WTC11 (cell line): Measurements from ENCODE around the gene PCDH9.

Source experiments
- RELA ChIP-seq: sonication (generic); formaldehyde crosslinking; IDR thresholded peaks from 2 replicates; pipeline ENCODE4 v1.8.1; 2022; ENCODE audit warnings: missing genetic modification reagents, mild to moderate bottlenecking, borderline replicate concordance
- TF ChIP-seq, protein P1 (sequence below): fragments of 200-600 bp; IDR thresholded peaks from 2 replicates; pipeline ENCODE4 v1.8.0; 2022; ENCODE audit warnings: antibody characterized with exemption
- TF ChIP-seq, protein P2 (sequence below): sonication (generic); formaldehyde crosslinking; IDR thresholded peaks from 2 replicates; pipeline ENCODE4 v1.8.1; 2022; ENCODE audit warnings: mild to moderate bottlenecking, missing genetic modification reagents, moderate library complexity, borderline replicate concordance
- TF ChIP-seq, protein P3 (sequence below): sonication (generic); formaldehyde crosslinking; IDR thresholded peaks from 2 replicates; pipeline ENCODE4 v1.8.1; 2023; ENCODE audit warnings: mild to moderate bottlenecking, moderate library complexity, missing genetic modification reagents

DNA sequence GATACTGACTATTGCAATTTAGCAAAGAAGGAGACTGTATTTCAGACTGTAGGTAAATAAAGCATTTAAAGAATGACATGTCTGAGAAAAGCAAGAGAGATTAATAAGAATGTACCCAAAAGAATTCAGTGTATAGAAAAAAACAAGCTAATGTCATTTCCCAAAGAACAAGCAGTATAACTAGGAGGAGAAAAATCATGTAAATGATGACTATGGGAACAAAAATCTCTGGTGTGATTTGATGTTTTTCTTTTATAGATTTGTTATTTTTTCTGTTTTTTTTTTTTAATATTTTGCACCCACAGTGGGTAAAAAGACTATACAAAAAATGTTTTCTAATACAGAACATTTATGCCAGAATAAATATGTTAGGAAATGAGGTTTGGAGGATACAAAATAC is 801.0 kb downstream of the PCDH9 start:
- no peak for TF ChIP-seq RELA (CRISPR knock-in tag)
- TF ChIP-seq, protein P1, sequence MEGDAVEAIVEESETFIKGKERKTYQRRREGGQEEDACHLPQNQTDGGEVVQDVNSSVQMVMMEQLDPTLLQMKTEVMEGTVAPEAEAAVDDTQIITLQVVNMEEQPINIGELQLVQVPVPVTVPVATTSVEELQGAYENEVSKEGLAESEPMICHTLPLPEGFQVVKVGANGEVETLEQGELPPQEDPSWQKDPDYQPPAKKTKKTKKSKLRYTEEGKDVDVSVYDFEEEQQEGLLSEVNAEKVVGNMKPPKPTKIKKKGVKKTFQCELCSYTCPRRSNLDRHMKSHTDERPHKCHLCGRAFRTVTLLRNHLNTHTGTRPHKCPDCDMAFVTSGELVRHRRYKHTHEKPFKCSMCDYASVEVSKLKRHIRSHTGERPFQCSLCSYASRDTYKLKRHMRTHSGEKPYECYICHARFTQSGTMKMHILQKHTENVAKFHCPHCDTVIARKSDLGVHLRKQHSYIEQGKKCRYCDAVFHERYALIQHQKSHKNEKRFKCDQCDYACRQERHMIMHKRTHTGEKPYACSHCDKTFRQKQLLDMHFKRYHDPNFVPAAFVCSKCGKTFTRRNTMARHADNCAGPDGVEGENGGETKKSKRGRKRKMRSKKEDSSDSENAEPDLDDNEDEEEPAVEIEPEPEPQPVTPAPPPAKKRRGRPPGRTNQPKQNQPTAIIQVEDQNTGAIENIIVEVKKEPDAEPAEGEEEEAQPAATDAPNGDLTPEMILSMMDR, result no peak
- TF ChIP-seq, protein P2, sequence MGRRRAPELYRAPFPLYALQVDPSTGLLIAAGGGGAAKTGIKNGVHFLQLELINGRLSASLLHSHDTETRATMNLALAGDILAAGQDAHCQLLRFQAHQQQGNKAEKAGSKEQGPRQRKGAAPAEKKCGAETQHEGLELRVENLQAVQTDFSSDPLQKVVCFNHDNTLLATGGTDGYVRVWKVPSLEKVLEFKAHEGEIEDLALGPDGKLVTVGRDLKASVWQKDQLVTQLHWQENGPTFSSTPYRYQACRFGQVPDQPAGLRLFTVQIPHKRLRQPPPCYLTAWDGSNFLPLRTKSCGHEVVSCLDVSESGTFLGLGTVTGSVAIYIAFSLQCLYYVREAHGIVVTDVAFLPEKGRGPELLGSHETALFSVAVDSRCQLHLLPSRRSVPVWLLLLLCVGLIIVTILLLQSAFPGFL (CRISPR knock-in tag), result no peak
- TF ChIP-seq, protein P3, sequence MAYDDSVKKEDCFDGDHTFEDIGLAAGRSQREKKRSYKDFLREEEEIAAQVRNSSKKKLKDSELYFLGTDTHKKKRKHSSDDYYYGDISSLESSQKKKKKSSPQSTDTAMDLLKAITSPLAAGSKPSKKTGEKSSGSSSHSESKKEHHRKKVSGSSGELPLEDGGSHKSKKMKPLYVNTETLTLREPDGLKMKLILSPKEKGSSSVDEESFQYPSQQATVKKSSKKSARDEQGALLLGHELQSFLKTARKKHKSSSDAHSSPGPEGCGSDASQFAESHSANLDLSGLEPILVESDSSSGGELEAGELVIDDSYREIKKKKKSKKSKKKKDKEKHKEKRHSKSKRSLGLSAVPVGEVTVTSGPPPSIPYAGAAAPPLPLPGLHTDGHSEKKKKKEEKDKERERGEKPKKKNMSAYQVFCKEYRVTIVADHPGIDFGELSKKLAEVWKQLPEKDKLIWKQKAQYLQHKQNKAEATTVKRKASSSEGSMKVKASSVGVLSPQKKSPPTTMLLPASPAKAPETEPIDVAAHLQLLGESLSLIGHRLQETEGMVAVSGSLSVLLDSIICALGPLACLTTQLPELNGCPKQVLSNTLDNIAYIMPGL, result no peak
